Esophagus muscularis mucosa (tissue), 4 donors: ENCODE data around the gene SLC38A10.

Source experiments
- CTCF ChIP-seq, 3 experiments: fragments of 200-600 bp in 2 of 3; fragments of 450-650 bp in 1 of 3; sonication (generic) in 2 of 3; IDR thresholded peaks; one replicate each; pipeline ENCODE4 v1.5.1; 2017 to 2019; ENCODE audit warnings: antibody characterized with exemption in 3 of 3, mild to moderate bottlenecking in 2 of 3, moderate library complexity in 1 of 3
- EP300 ChIP-seq: sonication (generic); formaldehyde crosslinking; IDR thresholded peaks from one replicate; pipeline ENCODE4 v1.6.1; 2017; ENCODE audit warnings: antibody characterized with exemption
- POLR2A ChIP-seq: fragments of 450-650 bp; IDR thresholded peaks from one replicate; pipeline ENCODE4 v1.6.1; 2017; ENCODE audit warnings: antibody characterized with exemption, moderate library complexity, mild to moderate bottlenecking, low read depth
- POLR2AphosphoS5 ChIP-seq, 2 donors: sonication (generic); formaldehyde crosslinking; IDR thresholded peaks; one replicate each; pipeline ENCODE4 v1.6.1; 2017; ENCODE audit warnings: antibody characterized with exemption in 2 of 2

GRCh38 chr17:81228834-81229665 lies 66.1 kb downstream of the SLC38A10 start:
- TF ChIP-seq EP300 (no peak), CTCF (IDR thresholded peaks at IDR 0.05) (no peak), POLR2A (no peak), POLR2AphosphoS5 (IDR thresholded peaks at IDR 0.05) (no peak)
